ENCODE data around the gene WDR54.
A peak's percentile ranks its signal among the peaks of the same experiment; 100 is the strongest.
"Not testable (repeated sequence)": the region's sequence is repeated elsewhere in the genome, so short reads cannot be mapped to it uniquely, and the experiment has no call there.

The WDR54 gene

GRCh38 chr2:74461187-74462053 lies 39.9 kb downstream of the WDR54 start:
- no peak overlapping the region for H3K4me2 ChIP-seq (ENCODE audit: low read length)
- no peak overlapping the region for H3K9ac ChIP-seq
- peaks cover 14% of the 10 kb centered on the region for H3K4me1 ChIP-seq
- H3K27ac ChIP-seq, result no peak overlapping the region
- no peaks in the 10 kb centered on the region for H3K27me3 ChIP-seq (ENCODE audit: control insufficient read depth, insufficient read depth, low read length)
- H2AFZ ChIP-seq, result no peak overlapping the region
- peaks cover 11% of the 10 kb centered on the region for H3K79me2 ChIP-seq
- TF ChIP-seq, protein P1, sequence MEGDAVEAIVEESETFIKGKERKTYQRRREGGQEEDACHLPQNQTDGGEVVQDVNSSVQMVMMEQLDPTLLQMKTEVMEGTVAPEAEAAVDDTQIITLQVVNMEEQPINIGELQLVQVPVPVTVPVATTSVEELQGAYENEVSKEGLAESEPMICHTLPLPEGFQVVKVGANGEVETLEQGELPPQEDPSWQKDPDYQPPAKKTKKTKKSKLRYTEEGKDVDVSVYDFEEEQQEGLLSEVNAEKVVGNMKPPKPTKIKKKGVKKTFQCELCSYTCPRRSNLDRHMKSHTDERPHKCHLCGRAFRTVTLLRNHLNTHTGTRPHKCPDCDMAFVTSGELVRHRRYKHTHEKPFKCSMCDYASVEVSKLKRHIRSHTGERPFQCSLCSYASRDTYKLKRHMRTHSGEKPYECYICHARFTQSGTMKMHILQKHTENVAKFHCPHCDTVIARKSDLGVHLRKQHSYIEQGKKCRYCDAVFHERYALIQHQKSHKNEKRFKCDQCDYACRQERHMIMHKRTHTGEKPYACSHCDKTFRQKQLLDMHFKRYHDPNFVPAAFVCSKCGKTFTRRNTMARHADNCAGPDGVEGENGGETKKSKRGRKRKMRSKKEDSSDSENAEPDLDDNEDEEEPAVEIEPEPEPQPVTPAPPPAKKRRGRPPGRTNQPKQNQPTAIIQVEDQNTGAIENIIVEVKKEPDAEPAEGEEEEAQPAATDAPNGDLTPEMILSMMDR (IDR thresholded peaks at IDR 0.05), result no peak
- H3K4me3 ChIP-seq (ENCODE audit: low read depth, low read length), result no peak overlapping the region
- no peaks in the 10 kb centered on the region for H3K36me3 ChIP-seq (ENCODE audit: control insufficient read depth, insufficient read depth, low read length)
- H3K9me3 ChIP-seq (ENCODE audit: control insufficient read depth, low read length), result no peaks in the 10 kb centered on the region

GRCh38 chr2:74462054-74462785 lies 40.7 kb downstream of the WDR54 start:
- Histone ChIP-seq H3K9me3 (ENCODE audit: control insufficient read depth, low read length) (no peaks in the 10 kb centered on the region), H2AFZ (no peak overlapping the region), H3K27ac (no peak overlapping the region), H3K4me2 (ENCODE audit: low read length) (no peak overlapping the region), H3K79me2 (peaks cover 11% of the 10 kb centered on the region), H3K4me1 (peaks cover 9% of the 10 kb centered on the region), H3K9ac (no peak overlapping the region), H3K27me3 (ENCODE audit: control insufficient read depth, insufficient read depth, low read length) (no peaks in the 10 kb centered on the region), H3K36me3 (ENCODE audit: control insufficient read depth, insufficient read depth, low read length) (no peaks in the 10 kb centered on the region), H3K4me3 (ENCODE audit: low read depth, low read length) (no peak overlapping the region)
- TF ChIP-seq, protein P1 (IDR thresholded peaks at IDR 0.05), result no peak

- no peak overlapping the region for H3K27ac ChIP-seq
- no peak overlapping the region for H3K9ac ChIP-seq
- peaks cover 9% of the 10 kb centered on the region for H3K4me1 ChIP-seq
Observed at GRCh38 chr2:74462786-74463105, 41.2 kb downstream of the WDR54 start.

DNA sequence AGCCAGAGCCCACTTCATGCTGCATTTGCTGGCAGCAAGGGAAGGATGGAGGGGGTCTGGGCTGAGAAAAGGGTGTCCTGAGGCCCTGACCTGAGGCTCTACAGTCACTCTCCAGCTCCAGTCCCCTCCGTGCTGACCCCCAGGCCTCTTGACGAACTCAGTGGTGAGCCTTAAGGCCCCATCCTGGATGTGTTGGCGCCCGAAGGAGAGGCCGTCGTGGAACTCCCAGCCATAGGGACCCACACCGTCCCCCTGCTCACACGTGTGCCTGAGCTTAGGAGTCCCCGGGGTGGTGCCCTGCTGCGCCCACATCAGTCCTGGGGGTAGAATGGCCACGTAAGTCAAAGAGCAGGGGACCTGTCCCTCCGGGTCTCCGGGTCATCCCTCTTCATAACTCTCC lies 42.9 kb downstream of the WDR54 start:
- Histone ChIP-seq H3K27me3 (ENCODE audit: control insufficient read depth, insufficient read depth, low read length) (no peaks in the 10 kb centered on the region), H3K4me2 (ENCODE audit: low read length) (peak overlapping the region; percentile 86), H3K36me3 (ENCODE audit: control insufficient read depth, insufficient read depth, low read length) (no peaks in the 10 kb centered on the region), H3K4me1 (peaks cover 9% of the 10 kb centered on the region), H3K79me2 (peaks cover 11% of the 10 kb centered on the region), H3K9me3 (ENCODE audit: control insufficient read depth, low read length) (no peaks in the 10 kb centered on the region), H2AFZ (peak overlapping the region; percentile 91), H3K4me3 (ENCODE audit: low read depth, low read length) (peak overlapping the region; percentile 78), H3K9ac (peak overlapping the region; percentile 42), H3K27ac (peak overlapping the region; percentile 86)
- TF ChIP-seq, protein P1 (IDR thresholded peaks at IDR 0.05), result no peak

More at GRCh38 chr2:74462786-74463105, 41.2 kb downstream of the WDR54 start:
- H3K4me3 ChIP-seq (ENCODE audit: low read depth, low read length), result no peak overlapping the region
- H3K9me3 ChIP-seq (ENCODE audit: control insufficient read depth, low read length), result no peaks in the 10 kb centered on the region
- TF ChIP-seq, protein P1 (IDR thresholded peaks at IDR 0.05), result no peak
- no peak overlapping the region for H3K4me2 ChIP-seq (ENCODE audit: low read length)
- peaks cover 11% of the 10 kb centered on the region for H3K79me2 ChIP-seq
- no peak overlapping the region for H2AFZ ChIP-seq
- H3K36me3 ChIP-seq (ENCODE audit: control insufficient read depth, insufficient read depth, low read length), result no peaks in the 10 kb centered on the region
- H3K27me3 ChIP-seq (ENCODE audit: control insufficient read depth, insufficient read depth, low read length), result no peaks in the 10 kb centered on the region

DNA sequence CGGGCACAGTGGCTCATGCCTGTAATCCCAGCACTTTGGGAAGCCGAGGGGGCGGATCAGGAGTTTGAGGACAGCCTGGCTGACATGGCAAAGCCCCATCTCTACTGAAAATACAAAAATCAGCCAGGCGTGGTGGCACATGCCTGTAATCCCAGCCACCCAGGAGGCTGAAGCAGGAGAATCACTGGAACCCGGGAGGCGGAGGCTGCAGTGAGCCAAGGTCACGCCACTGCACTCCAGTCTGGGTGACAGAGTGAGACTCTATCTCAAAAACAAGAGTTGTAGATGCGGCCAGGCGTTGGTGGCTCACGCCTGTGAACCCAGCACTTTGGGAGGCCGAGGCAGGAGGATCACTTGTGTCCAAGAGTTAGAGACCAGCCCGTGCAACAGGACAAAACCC lies 49.2 kb downstream of the WDR54 start:
- not testable (repeated sequence) for H3K4me2 ChIP-seq (ENCODE audit: low read length); H3K4me3 ChIP-seq (ENCODE audit: low read depth, low read length); H3K9ac ChIP-seq; H2AFZ ChIP-seq; H3K36me3 ChIP-seq (ENCODE audit: control insufficient read depth, insufficient read depth, low read length); H3K4me1 ChIP-seq; H3K27me3 ChIP-seq (ENCODE audit: control insufficient read depth, insufficient read depth, low read length); H3K79me2 ChIP-seq; H3K27ac ChIP-seq; H3K9me3 ChIP-seq (ENCODE audit: control insufficient read depth, low read length)

Data from parathyroid adenoma (tissue), 2 donors.